Breast epithelium (tissue), 4 donors: Measurements from ENCODE around the gene NYNRIN. TPM values are rescaled to one million over a fixed set of nuclear protein-coding genes. Genes with fewer than 3 reads are reported as not detected.

Experiments used
- DNase-seq, 2 donors: peaks; one replicate each; pipeline ENCODE4 v3.0.0-alpha.2; 2019; ENCODE audit warnings: low spot score in 2 of 2
- H3K27ac ChIP-seq, 2 donors: fragments of 200-600 bp; sonication (generic) in 1 of 2; one replicate each; pipeline ENCODE4 v1.5.1; 2016 to 2019; ENCODE audit warnings: mild to moderate bottlenecking in 1 of 2
- H3K27me3 ChIP-seq, 2 donors: fragments of 200-600 bp; sonication (generic) in 1 of 2; one replicate each; pipeline versions ENCODE4 v1.5.1 to v1.6.0; 2017 to 2019; ENCODE audit warnings: control low read depth in 1 of 2, mild to moderate bottlenecking in 1 of 2
- H3K36me3 ChIP-seq: fragments of 200-600 bp; one replicate; pipeline ENCODE4 v1.5.1; 2019
- H3K4me1 ChIP-seq, 2 donors: fragments of 200-600 bp; sonication (generic); one replicate each; pipeline ENCODE4 v1.5.1; 2016 to 2019; ENCODE audit warnings: control low read depth in 1 of 2
- H3K4me3 ChIP-seq, 3 donors: fragments of 200-600 bp; sonication (generic); 1 replicate in 2 of 3; 2 replicates in 1 of 3; pipeline ENCODE4 v1.5.1; 2016 to 2019; ENCODE audit warnings: mild to moderate bottlenecking in 3 of 3, moderate library complexity in 2 of 3
- H3K9me3 ChIP-seq, 2 donors: fragments of 200-600 bp; sonication (generic) in 1 of 2; one replicate each; pipeline ENCODE4 v1.5.1; 2016 to 2019; ENCODE audit warnings: control low read depth in 1 of 2
- CTCF ChIP-seq, 3 donors: fragments of 450-650 bp; IDR thresholded peaks; one replicate each; pipeline ENCODE4 v1.5.1; 2016 to 2017; ENCODE audit warnings: antibody characterized with exemption in 3 of 3, mild to moderate bottlenecking in 3 of 3, moderate library complexity in 3 of 3
- POLR2A ChIP-seq: fragments of 450-650 bp; IDR thresholded peaks from one replicate; pipeline ENCODE4 v1.6.1; 2016; ENCODE audit warnings: antibody characterized with exemption, mild to moderate bottlenecking, moderate library complexity
- POLR2AphosphoS5 ChIP-seq, 3 donors: sonication (generic); formaldehyde crosslinking; IDR thresholded peaks; one replicate each; pipeline ENCODE4 v1.6.1; 2017; ENCODE audit warnings: antibody characterized with exemption in 3 of 3
- intact Hi-C: fragments of 100-400 bp; cut with DNase I; formaldehyde crosslinking; loops from one replicate; pipeline ENCODE4 v1.15.1; 2023; ENCODE audit warnings: low total_unique reads
- total RNA-seq, 3 donors: library from RNA; depleted of rRNA; stranded (reverse); fragments of >200 nt; gene quantifications; one replicate each; pipeline ENCODE4 v1.1.0, GENCODE V29; 2016

Gene NYNRIN
- total RNA-seq, 3 donors from 2014 or later, result 6.4 to 8.2 (median 7.7) TPM

DNA sequence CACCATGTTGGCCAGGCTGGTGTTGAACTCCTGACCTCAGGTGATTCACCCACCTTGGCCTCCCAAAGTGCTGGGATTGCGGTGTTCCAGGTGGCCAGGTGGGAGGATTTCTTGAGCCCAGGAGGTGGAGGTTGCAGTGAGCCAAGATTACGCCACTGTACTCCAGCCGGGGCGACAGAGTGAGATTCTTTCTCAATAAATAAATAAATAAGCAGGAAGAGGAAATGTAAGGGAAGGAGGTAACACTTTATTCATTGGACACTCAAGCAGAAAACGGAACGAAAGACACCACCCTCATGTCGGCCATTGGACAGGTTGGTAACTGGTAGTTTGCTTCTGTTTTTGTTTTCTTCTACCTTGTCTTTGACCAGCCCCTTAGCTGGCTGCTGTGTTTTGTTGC lies 43.8 kb upstream of the NYNRIN start:
- Histone ChIP-seq H3K4me3 (no peak overlapping the region), H3K4me1 (no peaks in the 10 kb centered on the region), H3K9me3 (no peaks in the 10 kb centered on the region), H3K27me3 (no peaks in the 10 kb centered on the region), H3K36me3 (no peaks in the 10 kb centered on the region), H3K27ac (peak overlapping the region in 1 of 2 donors; percentile 70)
- intact Hi-C loops, result no loop called here
- DNase-seq, result no peak
- TF ChIP-seq POLR2AphosphoS5 (IDR thresholded peaks at IDR 0.05), result no peak
- no peak for TF ChIP-seq POLR2A
- TF ChIP-seq CTCF (IDR thresholded peaks at IDR 0.05), result no peak

DNA sequence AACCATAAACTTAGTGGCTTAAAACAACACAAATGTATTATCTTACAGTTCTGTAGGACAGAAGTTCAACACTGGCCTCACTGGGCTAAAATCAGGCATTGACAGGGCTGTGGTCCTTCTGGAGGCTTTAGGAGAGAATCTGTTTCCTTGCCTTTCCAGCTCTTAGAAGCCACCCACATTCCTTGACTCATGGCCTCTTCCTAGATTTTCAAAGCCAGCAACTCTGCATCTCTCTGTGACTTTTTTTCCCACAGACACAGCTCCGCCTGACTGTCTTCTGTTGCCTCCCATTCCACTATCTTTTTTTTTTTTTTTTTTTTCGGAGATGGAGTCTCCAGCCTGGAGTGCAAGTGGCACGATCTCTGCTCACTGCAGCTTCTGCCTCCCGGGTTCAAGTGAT lies 42.6 kb upstream of the NYNRIN start:
- no peak for TF ChIP-seq POLR2A
- TF ChIP-seq CTCF (IDR thresholded peaks at IDR 0.05), result no peak
- no peak for TF ChIP-seq POLR2AphosphoS5 (IDR thresholded peaks at IDR 0.05)
- Histone ChIP-seq H3K9me3 (no peaks in the 10 kb centered on the region), H3K27me3 (no peaks in the 10 kb centered on the region), H3K36me3 (no peaks in the 10 kb centered on the region), H3K27ac (no peak overlapping the region), H3K4me3 (no peak overlapping the region), H3K4me1 (no peaks in the 10 kb centered on the region)
- no peak for DNase-seq
- intact Hi-C loops, result no loop called here

DNA sequence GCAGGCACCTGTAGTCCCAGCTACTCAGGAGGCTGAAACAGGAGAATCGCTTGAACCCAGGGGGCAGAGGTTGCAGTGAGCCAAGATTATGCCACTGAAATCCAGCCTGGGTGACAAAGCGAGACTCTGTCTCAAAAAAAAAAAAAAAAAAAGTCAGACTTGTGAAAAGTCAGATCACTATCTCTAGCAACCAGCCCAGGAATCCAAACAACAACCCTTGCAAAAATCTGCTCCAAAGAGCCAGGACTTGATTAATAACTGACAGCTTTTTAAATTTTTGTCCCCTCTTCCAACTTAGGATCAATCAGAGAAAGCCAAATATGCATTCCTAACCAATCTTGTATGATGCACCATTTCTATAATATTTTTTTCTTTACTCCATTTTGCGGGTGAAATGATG lies 38.5 kb upstream of the NYNRIN start:
- H3K27ac ChIP-seq, result no peak overlapping the region
- TF ChIP-seq POLR2AphosphoS5 (IDR thresholded peaks at IDR 0.05), result no peak
- TF ChIP-seq CTCF (IDR thresholded peaks at IDR 0.05), result no peak
- no peak for TF ChIP-seq POLR2A
- no peak overlapping the region for H3K4me3 ChIP-seq
- intact Hi-C loops, result no loop called here
- H3K4me1 ChIP-seq, result peaks cover 0 to 2% of the 10 kb centered on the region in 2 donors
- H3K27me3 ChIP-seq, result no peaks in the 10 kb centered on the region
- H3K36me3 ChIP-seq, result no peaks in the 10 kb centered on the region
- no peaks in the 10 kb centered on the region for H3K9me3 ChIP-seq
- no peak for DNase-seq

GRCh38 chr14:24361326-24361725 lies 37.5 kb upstream of the NYNRIN start:
- H3K4me1 ChIP-seq, result peaks cover 0 to 5% of the 10 kb centered on the region in 2 donors
- TF ChIP-seq CTCF (IDR thresholded peaks at IDR 0.05), result no peak
- TF ChIP-seq POLR2A, result no peak
- TF ChIP-seq POLR2AphosphoS5 (IDR thresholded peaks at IDR 0.05), result no peak
- H3K36me3 ChIP-seq, result no peaks in the 10 kb centered on the region
- intact Hi-C loops, result no loop called here
- H3K27me3 ChIP-seq, result no peaks in the 10 kb centered on the region
- H3K27ac ChIP-seq, result no peak overlapping the region
- no peak overlapping the region for H3K4me3 ChIP-seq
- no peak for DNase-seq
- no peaks in the 10 kb centered on the region for H3K9me3 ChIP-seq

DNA sequence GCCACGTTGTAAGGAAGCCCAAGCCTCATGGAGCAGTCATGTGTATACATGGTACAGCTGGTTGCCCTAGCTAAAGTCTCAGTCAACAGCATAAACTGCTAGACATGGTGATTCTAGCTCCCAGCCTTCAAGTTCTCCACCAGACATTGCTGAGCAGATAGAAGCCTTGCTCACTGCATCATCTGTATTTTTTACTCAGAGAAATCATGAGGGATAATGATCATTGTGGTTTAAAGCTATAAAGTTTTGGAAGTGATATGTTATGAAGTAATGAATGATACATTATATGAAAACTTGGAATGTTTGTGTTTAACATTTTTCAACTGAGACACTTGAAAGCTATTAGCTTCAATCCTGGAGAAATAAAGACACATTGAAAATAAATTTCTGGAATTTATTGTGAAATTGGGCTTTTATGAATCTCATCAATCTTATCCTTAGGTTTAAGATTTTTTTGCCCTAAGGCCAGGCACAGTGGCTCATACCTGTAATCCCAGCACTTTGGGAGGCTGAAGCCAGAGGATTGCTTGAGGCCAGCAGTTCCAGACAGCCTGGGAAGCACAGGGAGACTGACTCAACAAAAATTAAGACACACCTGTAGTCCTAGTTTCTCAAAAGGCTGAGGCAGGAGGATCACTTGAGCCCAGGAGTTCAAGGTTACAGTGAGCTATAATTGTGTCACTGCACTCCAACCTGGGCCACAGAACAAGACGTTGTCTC lies 36.4 kb upstream of the NYNRIN start:
- Histone ChIP-seq H3K4me3 (no peak overlapping the region), H3K9me3 (no peaks in the 10 kb centered on the region), H3K4me1 (peaks cover 2 to 5% of the 10 kb centered on the region in 2 donors), H3K27ac (no peak overlapping the region), H3K36me3 (no peaks in the 10 kb centered on the region), H3K27me3 (no peaks in the 10 kb centered on the region)
- TF ChIP-seq POLR2A (no peak), POLR2AphosphoS5 (IDR thresholded peaks at IDR 0.05) (no peak), CTCF (IDR thresholded peaks at IDR 0.05) (no peak)
- DNase-seq, result no peak
- intact Hi-C loops, result no loop called here
